Sigmoid colon (tissue), 4 donors: ENCODE results near the gene TUG1.
A peak's percentile ranks its signal among the peaks of the same experiment; 100 is the strongest.

ENCODE experiments used
- CTCF ChIP-seq, 4 experiments: fragments of 450-650 bp in 3 of 4; fragments of 200-600 bp in 1 of 4; IDR thresholded peaks; one replicate each; pipeline ENCODE4 v1.5.1; 2016 to 2019; ENCODE audit warnings: antibody characterized with exemption in 4 of 4, mild to moderate bottlenecking in 3 of 4, moderate library complexity in 2 of 4
- EP300 ChIP-seq, 4 donors: sonication (generic); formaldehyde crosslinking; IDR thresholded peaks; one replicate each; pipeline ENCODE4 v1.6.1; 2017; ENCODE audit warnings: antibody characterized with exemption in 4 of 4
- POLR2A ChIP-seq, 2 donors: fragments of 450-650 bp; IDR thresholded peaks; one replicate each; pipeline ENCODE4 v1.6.1; 2016; ENCODE audit warnings: antibody characterized with exemption in 2 of 2, mild to moderate bottlenecking in 2 of 2, moderate library complexity in 2 of 2

GRCh38 chr22:30947816-30948454 is 21.1 kb upstream of the TUG1 start:
- TF ChIP-seq POLR2A (IDR thresholded peaks at IDR 0.05) (no peak), CTCF (IDR thresholded peaks at IDR 0.05) (peak; percentile 59 to 85 (median 74)), EP300 (IDR thresholded peaks at IDR 0.05) (no peak)
